ENCODE measurements around the gene FOXRED2. TPM values are rescaled to one million over a fixed set of nuclear protein-coding genes. Genes with fewer than 3 reads are reported as not detected.

FOXRED2 gene
- total RNA-seq, 3 donors from 2014 or later (not counting 1 experiment from before 2014, with no cell fraction given), result 1.7 to 2.0 (median 1.9) TPM

GRCh38 chr22:36475341-36475740, 31.5 kb downstream of the FOXRED2 start:
- H3K36me3 ChIP-seq (ENCODE audit: control insufficient read depth, insufficient read depth, low read length), result peaks cover 58% of the 10 kb centered on the region
- H3K9me3 ChIP-seq (ENCODE audit: control insufficient read depth, insufficient read depth, low read length), result no peaks in the 10 kb centered on the region
- 100% methylated on average over 6 of the region's 6 CpGs for WGBS (ENCODE audit: insufficient coverage)
- Mint-ChIP-seq H3K27me3 (ENCODE audit: low read depth in 2 of 2) (no peaks in the 10 kb centered on the region), H3K36me3 (peaks cover 16% of the 10 kb centered on the region), H3K9me3 (no peaks in the 10 kb centered on the region), H3K27ac (no peak overlapping the region), H3K4me1 (peaks cover 4 to 14% of the 10 kb centered on the region in 2 donors), H3K4me3 (no peak overlapping the region)
- no peaks in the 10 kb centered on the region for H3K27me3 ChIP-seq (ENCODE audit: control insufficient read depth, insufficient read depth, low read length)
- intact Hi-C loops (cut with micrococcal nuclease), result no loop called here
- H3K4me3 ChIP-seq (ENCODE audit: low read length), result no peak overlapping the region
- no peak for DNase-seq
- peaks cover 6% of the 10 kb centered on the region for H3K4me1 ChIP-seq (ENCODE audit: control insufficient read depth, insufficient read depth, low read length)
- no peak overlapping the region for H3K27ac ChIP-seq (ENCODE audit: low read length)
- no peak for ATAC-seq
- TF ChIP-seq CTCF (IDR thresholded peaks at IDR 0.05), result no peak

GRCh38 chr22:36472689-36473088, 34.2 kb downstream of the FOXRED2 start:
- H3K4me3 ChIP-seq (ENCODE audit: low read length), result no peak overlapping the region
- H3K36me3 Mint-ChIP-seq, result peaks cover 16% of the 10 kb centered on the region

DNA sequence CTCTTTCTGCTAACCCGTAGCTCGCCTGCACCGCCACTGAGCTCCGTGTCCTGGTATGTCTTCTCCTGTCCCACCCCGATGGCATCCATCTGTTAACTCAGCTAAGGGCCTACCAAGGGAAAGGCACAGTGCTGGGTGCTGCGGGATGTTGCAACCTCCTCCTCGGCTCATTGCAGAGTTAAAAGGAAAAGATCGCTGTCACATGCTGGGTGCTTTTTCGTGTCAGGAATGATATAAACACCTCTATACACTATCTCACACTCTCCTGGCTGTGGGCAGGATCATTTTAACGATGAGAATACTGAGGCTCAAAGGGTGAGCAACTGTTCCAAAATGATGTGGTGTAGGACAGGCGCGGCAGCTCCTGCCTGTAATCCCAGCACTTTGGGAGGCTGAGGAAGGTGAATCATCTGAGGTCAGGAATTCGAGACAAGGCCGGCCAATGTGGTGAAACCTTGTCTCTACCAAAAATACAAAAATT, 35.5 kb downstream of the FOXRED2 start:
- Histone ChIP-seq H3K36me3 (ENCODE audit: control insufficient read depth, insufficient read depth, low read length) (peaks cover 51% of the 10 kb centered on the region), H3K27ac (ENCODE audit: low read length) (no peak overlapping the region), H3K27me3 (ENCODE audit: control insufficient read depth, insufficient read depth, low read length) (no peaks in the 10 kb centered on the region), H3K4me1 (ENCODE audit: control insufficient read depth, insufficient read depth, low read length) (peaks cover 21% of the 10 kb centered on the region), H3K4me3 (ENCODE audit: low read length) (no peak overlapping the region), H3K9me3 (ENCODE audit: control insufficient read depth, insufficient read depth, low read length) (no peaks in the 10 kb centered on the region)
- DNase-seq (no peak), ATAC-seq (no peak)
- Mint-ChIP-seq H3K27ac (no peak overlapping the region), H3K9me3 (no peaks in the 10 kb centered on the region), H3K36me3 (peaks cover 9% of the 10 kb centered on the region), H3K4me1 (peaks cover 17 to 20% of the 10 kb centered on the region in 2 donors), H3K27me3 (ENCODE audit: low read depth in 2 of 2) (no peaks in the 10 kb centered on the region), H3K4me3 (no peak overlapping the region)
- intact Hi-C loops (cut with micrococcal nuclease), result loop anchor here (2.0 to 5.0 kb wide), 2 partner anchors 71 to 84 kb away; partner anchors contain the start of gene MYH9
- WGBS (ENCODE audit: insufficient coverage), result 96% methylated on average over 13 of the region's 14 CpGs
- TF ChIP-seq CTCF (IDR thresholded peaks at IDR 0.05), result no peak

More at GRCh38 chr22:36472689-36473088, 34.2 kb downstream of the FOXRED2 start:
- no peak for TF ChIP-seq CTCF (IDR thresholded peaks at IDR 0.05)
- Mint-ChIP-seq H3K4me3 (no peak overlapping the region), H3K27me3 (ENCODE audit: low read depth in 2 of 2) (no peaks in the 10 kb centered on the region), H3K9me3 (no peaks in the 10 kb centered on the region), H3K4me1 (peaks cover 11 to 18% of the 10 kb centered on the region in 2 donors), H3K27ac (no peak overlapping the region)
- WGBS (ENCODE audit: insufficient coverage), result 87% methylated on average over 12 of the region's 13 CpGs
- no peaks in the 10 kb centered on the region for H3K9me3 ChIP-seq (ENCODE audit: control insufficient read depth, insufficient read depth, low read length)
- H3K36me3 ChIP-seq (ENCODE audit: control insufficient read depth, insufficient read depth, low read length), result peaks cover 56% of the 10 kb centered on the region
- intact Hi-C loops (cut with micrococcal nuclease), result loop anchor here (5.0 kb wide), 1 partner anchor 85 kb away; the partner anchor contains the start of gene MYH9
- DNase-seq (no peak), ATAC-seq (no peak)
- H3K27me3 ChIP-seq (ENCODE audit: control insufficient read depth, insufficient read depth, low read length), result no peaks in the 10 kb centered on the region
- H3K27ac ChIP-seq (ENCODE audit: low read length), result no peak overlapping the region
- H3K4me1 ChIP-seq (ENCODE audit: control insufficient read depth, insufficient read depth, low read length), result peaks cover 11% of the 10 kb centered on the region

DNA sequence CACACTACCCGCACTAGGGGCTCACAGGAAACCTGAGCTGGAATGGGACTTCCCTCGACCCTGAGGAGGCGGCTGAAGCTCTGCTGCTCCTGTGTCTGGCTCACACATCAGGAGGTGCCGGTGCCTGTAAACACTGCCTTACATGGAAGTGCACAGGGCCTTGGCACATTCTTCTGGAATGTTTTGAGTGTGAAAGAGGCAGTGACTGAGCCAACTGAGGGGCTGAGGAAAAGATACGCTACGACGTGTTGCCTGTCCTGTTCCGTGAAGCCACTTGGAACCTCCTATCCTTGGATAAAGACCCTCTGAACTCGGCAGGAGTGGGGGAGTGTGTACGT, 35.9 kb downstream of the FOXRED2 start:
- Mint-ChIP-seq H3K36me3 (peaks cover 8% of the 10 kb centered on the region), H3K27me3 (ENCODE audit: low read depth in 2 of 2) (no peaks in the 10 kb centered on the region), H3K27ac (no peak overlapping the region), H3K4me3 (no peak overlapping the region), H3K9me3 (no peaks in the 10 kb centered on the region), H3K4me1 (peaks cover 17 to 20% of the 10 kb centered on the region in 2 donors)
- 86% methylated on average over 10 of the region's 10 CpGs for WGBS (ENCODE audit: insufficient coverage)
- Histone ChIP-seq H3K27me3 (ENCODE audit: control insufficient read depth, insufficient read depth, low read length) (no peaks in the 10 kb centered on the region), H3K4me3 (ENCODE audit: low read length) (no peak overlapping the region), H3K9me3 (ENCODE audit: control insufficient read depth, insufficient read depth, low read length) (no peaks in the 10 kb centered on the region), H3K4me1 (ENCODE audit: control insufficient read depth, insufficient read depth, low read length) (peaks cover 24% of the 10 kb centered on the region), H3K36me3 (ENCODE audit: control insufficient read depth, insufficient read depth, low read length) (peaks cover 47% of the 10 kb centered on the region), H3K27ac (ENCODE audit: low read length) (no peak overlapping the region)
- TF ChIP-seq CTCF (IDR thresholded peaks at IDR 0.05), result no peak
- ATAC-seq, result no peak
- DNase-seq, result no peak
- intact Hi-C loops (cut with micrococcal nuclease), result loop anchor here (1.0 to 5.0 kb wide), 5 partner anchors 70 to 170 kb away; partner anchors contain the start of gene MYH9
